Thyroid gland (tissue), 4 donors: ENCODE data around the gene KRTAP9-1. TPM values are rescaled to one million over a fixed set of nuclear protein-coding genes. Genes with fewer than 3 reads are reported as not detected.

Source experiments
- small RNA-seq: library from RNA; depleted of rRNA; stranded (forward); fragments of <200 nt; gene quantifications from one replicate; pipeline ENCODE3, GENCODE V24; 2016
- total RNA-seq, 4 donors: library from RNA; depleted of rRNA; stranded (reverse); fragments of >200 nt; gene quantifications; one replicate each; pipeline ENCODE4 v1.2.3, GENCODE V29; 2016

The KRTAP9-1 gene
- total RNA-seq, 4 donors from 2014 or later: not detected

Small RNA genes within 50 kb of the gene (small RNA-seq; reads per million reads assigned to genes)
- gene KRTAP4-17P: not detected

Other genes starting within 250 kb of the KRTAP9-1 start
- not detected for gene KRT39, start 222.9 kb upstream of the KRTAP9-1 start, total RNA-seq
- not detected for gene KRT40, start 205.6 kb upstream of the KRTAP9-1 start, total RNA-seq
- not detected for gene KRTAP3-3, start 195.7 kb upstream of the KRTAP9-1 start, total RNA-seq
- not detected for gene KRTAP3-2, start 190.0 kb upstream of the KRTAP9-1 start, total RNA-seq
- not detected for gene KRTAP3-1, start 180.8 kb upstream of the KRTAP9-1 start, total RNA-seq
- not detected for gene KRTAP1-5, start 162.7 kb upstream of the KRTAP9-1 start, total RNA-seq
- gene KRTAP1-4, start 159.7 kb upstream of the KRTAP9-1 start, total RNA-seq: not detected
- not detected for gene KRTAP1-3, start 155.0 kb upstream of the KRTAP9-1 start, total RNA-seq
- not detected for gene KRTAP1-1, start 148.4 kb upstream of the KRTAP9-1 start, total RNA-seq
- not detected for gene KRTAP2-1, start 142.6 kb upstream of the KRTAP9-1 start, total RNA-seq
- gene KRTAP2-2, start 134.7 kb upstream of the KRTAP9-1 start, total RNA-seq: not detected
- gene KRTAP2-3, start 129.8 kb upstream of the KRTAP9-1 start, total RNA-seq: not detected
- not detected for gene KRTAP2-4, start 124.0 kb upstream of the KRTAP9-1 start, total RNA-seq
- not detected for gene KRTAP4-7, start 105.7 kb upstream of the KRTAP9-1 start, total RNA-seq
- gene KRTAP4-8, start 91.7 kb upstream of the KRTAP9-1 start, total RNA-seq: not detected
- not detected for gene KRTAP4-16, start 87.7 kb upstream of the KRTAP9-1 start, total RNA-seq
- not detected for gene KRTAP4-9, start 84.5 kb upstream of the KRTAP9-1 start, total RNA-seq
- gene KRTAP4-11, start 71.5 kb upstream of the KRTAP9-1 start, total RNA-seq: not detected
- gene KRTAP4-12, start 65.7 kb upstream of the KRTAP9-1 start, total RNA-seq: not detected
- not detected for gene KRTAP4-6, start 49.3 kb upstream of the KRTAP9-1 start, total RNA-seq
- gene KRTAP4-5, start 40.1 kb upstream of the KRTAP9-1 start, total RNA-seq: not detected
- gene KRTAP4-4, start 29.1 kb upstream of the KRTAP9-1 start, total RNA-seq: not detected
- gene KRTAP4-3, start 21.7 kb upstream of the KRTAP9-1 start, total RNA-seq: not detected
- not detected for gene KRTAP4-2, start 11.7 kb upstream of the KRTAP9-1 start, total RNA-seq
- gene KRTAP4-1, start 5.0 kb upstream of the KRTAP9-1 start, total RNA-seq: not detected
- gene KRTAP9-2, start 36.8 kb downstream of the KRTAP9-1 start, total RNA-seq: not detected
- not detected for gene KRTAP9-3, start 42.6 kb downstream of the KRTAP9-1 start, total RNA-seq
- gene KRTAP9-8, start 48.1 kb downstream of the KRTAP9-1 start, total RNA-seq: not detected
- gene KRTAP9-4, start 59.8 kb downstream of the KRTAP9-1 start, total RNA-seq: not detected
- not detected for gene KRTAP9-9, start 65.5 kb downstream of the KRTAP9-1 start, total RNA-seq
- gene KRTAP9-6, start 75.5 kb downstream of the KRTAP9-1 start, total RNA-seq: not detected
- gene KRTAP9-7, start 85.8 kb downstream of the KRTAP9-1 start, total RNA-seq: not detected
- gene KRTAP29-1, start 113.0 kb downstream of the KRTAP9-1 start, total RNA-seq: not detected
- gene KRTAP16-1, start 119.4 kb downstream of the KRTAP9-1 start, total RNA-seq: not detected
- not detected for gene KRTAP17-1, start 125.8 kb downstream of the KRTAP9-1 start, total RNA-seq
- gene KRT33A, start 160.9 kb downstream of the KRTAP9-1 start, total RNA-seq: not detected
- gene KRT33B, start 179.9 kb downstream of the KRTAP9-1 start, total RNA-seq: not detected
- not detected for gene KRT34, start 192.4 kb downstream of the KRTAP9-1 start, total RNA-seq
- gene KRT31, start 207.7 kb downstream of the KRTAP9-1 start, total RNA-seq: not detected
- gene KRT37, start 234.7 kb downstream of the KRTAP9-1 start, total RNA-seq: not detected